Nephron progenitor cell (in vitro differentiated cells): Measurements from ENCODE around the gene TBX3.

Experiments used
- DNase-seq: peaks from one replicate; pipeline ENCODE4 v3.0.0; 2021
- H3K27ac Mint-ChIP-seq: 2 replicates; pipeline ENCODE4 v1.8.0; 2021; ENCODE audit warnings: mild to moderate bottlenecking, moderate library complexity, mixed read lengths
- H3K27me3 Mint-ChIP-seq: 2 replicates; pipeline ENCODE4 v1.8.0; 2021; ENCODE audit warnings: mild to moderate bottlenecking, low read depth, mixed read lengths; ENCODE audit not compliant: poor library complexity
- H3K36me3 Mint-ChIP-seq: 2 replicates; pipeline ENCODE4 v1.8.0; 2021; ENCODE audit warnings: low read depth, mixed read lengths
- H3K4me1 Mint-ChIP-seq: 2 replicates; pipeline ENCODE4 v1.8.0; 2021; ENCODE audit warnings: mixed read lengths
- H3K4me3 Mint-ChIP-seq: 2 replicates; pipeline ENCODE4 v1.8.0; 2021; ENCODE audit warnings: mild to moderate bottlenecking, moderate library complexity, mixed read lengths
- H3K9me3 Mint-ChIP-seq: 2 replicates; pipeline ENCODE4 v1.8.0; 2021; ENCODE audit warnings: mild to moderate bottlenecking, moderate library complexity, mixed read lengths
- CTCF ChIP-seq: fragments of 200-600 bp; sonication (generic); IDR thresholded peaks from 2 replicates; pipeline ENCODE4 v1.5.0; 2021; ENCODE audit warnings: antibody characterized with exemption

Gene TBX3

DNA sequence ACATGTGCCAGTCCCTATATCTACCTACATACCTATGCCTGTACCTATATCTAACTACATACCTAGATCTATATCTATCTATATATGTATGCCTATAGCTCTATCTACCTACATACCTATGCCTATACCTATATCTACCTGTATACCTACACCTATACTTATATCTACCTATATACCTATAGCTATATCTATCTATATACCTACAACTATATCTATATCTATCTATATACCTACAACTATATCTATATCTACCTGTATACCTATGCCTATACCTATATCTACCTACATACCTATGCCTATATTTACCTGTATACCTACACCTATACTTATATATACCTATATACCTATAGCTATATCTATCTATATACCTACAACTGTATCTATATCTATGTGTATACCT is 56.6 kb downstream of the TBX3 start:
- no peak for DNase-seq
- H3K27ac Mint-ChIP-seq: no peak overlapping the region
- no peak for TF ChIP-seq CTCF
- no peaks in the 10 kb centered on the region for H3K36me3 Mint-ChIP-seq
- H3K4me1 Mint-ChIP-seq: no peaks in the 10 kb centered on the region
- H3K27me3 Mint-ChIP-seq: peaks cover 15% of the 10 kb centered on the region
- H3K4me3 Mint-ChIP-seq: no peak overlapping the region
- H3K9me3 Mint-ChIP-seq: no peaks in the 10 kb centered on the region

- Mint-ChIP-seq H3K36me3 (no peaks in the 10 kb centered on the region), H3K27ac (no peak overlapping the region), H3K9me3 (no peaks in the 10 kb centered on the region), H3K4me3 (no peak overlapping the region), H3K27me3 (peaks cover 8% of the 10 kb centered on the region), H3K4me1 (no peaks in the 10 kb centered on the region)
- peak; percentile 83 for DNase-seq
- TF ChIP-seq CTCF: peak; percentile 85
These were observed 58.6 kb downstream of the TBX3 start for GRCh38 chr12:114625294-114625851.

DNA sequence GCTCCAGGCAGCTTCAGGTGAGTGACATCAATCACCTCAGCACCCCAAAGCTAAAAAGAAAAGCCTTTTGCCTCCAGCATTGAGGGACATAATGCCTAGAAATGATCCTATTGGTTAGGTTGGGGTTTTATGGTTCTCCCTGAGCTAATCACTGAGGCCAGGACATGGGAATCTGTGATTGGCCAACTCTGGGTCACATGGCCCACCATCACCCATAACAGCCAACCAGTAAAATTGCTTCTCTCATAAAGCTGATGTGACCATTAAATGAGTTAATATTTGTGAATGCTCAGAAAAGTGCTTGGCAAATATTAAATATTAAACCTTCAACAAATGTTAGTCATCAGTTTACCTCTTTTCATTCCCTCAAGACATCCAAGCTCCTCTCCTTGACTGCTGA is 60.2 kb downstream of the TBX3 start:
- Mint-ChIP-seq H3K27ac (no peak overlapping the region), H3K4me1 (no peaks in the 10 kb centered on the region), H3K4me3 (no peak overlapping the region), H3K27me3 (peaks cover 13% of the 10 kb centered on the region), H3K36me3 (no peaks in the 10 kb centered on the region), H3K9me3 (no peaks in the 10 kb centered on the region)
- no peak for DNase-seq
- TF ChIP-seq CTCF: no peak
